Uterus (tissue), 4 donors: Measurements from ENCODE around the gene DIAPH2. TPM values are rescaled to one million over a fixed set of nuclear protein-coding genes. Genes with fewer than 3 reads are reported as not detected.

ENCODE experiments used
- DNase-seq, 2 donors: peaks; one replicate each; pipeline ENCODE4 v3.0.0-alpha.2; 2019 to 2020
- H3K27ac ChIP-seq, 2 donors: fragments of 200-600 bp; sonication (generic); 1 replicate in 1 of 2; 2 replicates in 1 of 2; pipeline ENCODE4 v1.5.1; 2016 to 2018
- H3K27me3 ChIP-seq, 2 donors: fragments of 200-600 bp; sonication (generic); one replicate each; pipeline ENCODE4 v1.5.1; 2018 to 2019; ENCODE audit warnings: control low read depth in 1 of 2
- H3K36me3 ChIP-seq, 2 donors: fragments of 200-600 bp; sonication (generic); one replicate each; pipeline ENCODE4 v1.5.1; 2019; ENCODE audit warnings: control low read depth in 1 of 2
- H3K4me1 ChIP-seq, 2 donors: fragments of 200-600 bp; sonication (generic); one replicate each; pipeline ENCODE4 v1.5.1; 2018 to 2019; ENCODE audit warnings: control low read depth in 1 of 2
- H3K4me3 ChIP-seq, 2 donors: fragments of 200-600 bp; sonication (generic); 1 replicate in 1 of 2; 2 replicates in 1 of 2; pipeline ENCODE4 v1.5.1; 2018 to 2019; ENCODE audit warnings: mild to moderate bottlenecking in 1 of 2
- H3K9me3 ChIP-seq, 2 donors: fragments of 200-600 bp; sonication (generic); one replicate each; pipeline ENCODE4 v1.5.1; 2019; ENCODE audit warnings: control low read depth in 1 of 2
- POLR2A ChIP-seq, 2 donors: fragments of 450-650 bp; IDR thresholded peaks; one replicate each; pipeline ENCODE4 v1.6.1; 2016; ENCODE audit warnings: antibody characterized with exemption in 2 of 2, mild to moderate bottlenecking in 1 of 2, moderate library complexity in 1 of 2
- intact Hi-C: fragments of 100-400 bp; cut with DNase I; formaldehyde crosslinking; loops from one replicate; pipeline ENCODE4 v1.15.1; 2023; ENCODE audit warnings: low total_unique reads
- total RNA-seq, 4 donors: library from RNA; depleted of rRNA in 3 of 4; stranded (reverse); fragments of >200 nt in 3 of 4; gene quantifications; one replicate each; pipeline versions ENCODE4 v1.1.0 to v1.2.4, GENCODE V29; 2014 to 2023
- TF ChIP-seq, protein P1 (sequence below), 4 experiments: fragments of 200-600 bp in 2 of 4; fragments of 450-650 bp in 2 of 4; sonication (generic) in 2 of 4; IDR thresholded peaks; one replicate each; pipeline ENCODE4 v1.5.1; 2016 to 2019; ENCODE audit warnings: antibody characterized with exemption in 4 of 4, mild to moderate bottlenecking in 2 of 4, moderate library complexity in 1 of 4
- donor health status: DM: yes; HTN: yes; CAD: no.

The DIAPH2 gene
- total RNA-seq, 4 donors from 2014 or later: 16.7 to 41.5 (median 30.3) TPM

DNA sequence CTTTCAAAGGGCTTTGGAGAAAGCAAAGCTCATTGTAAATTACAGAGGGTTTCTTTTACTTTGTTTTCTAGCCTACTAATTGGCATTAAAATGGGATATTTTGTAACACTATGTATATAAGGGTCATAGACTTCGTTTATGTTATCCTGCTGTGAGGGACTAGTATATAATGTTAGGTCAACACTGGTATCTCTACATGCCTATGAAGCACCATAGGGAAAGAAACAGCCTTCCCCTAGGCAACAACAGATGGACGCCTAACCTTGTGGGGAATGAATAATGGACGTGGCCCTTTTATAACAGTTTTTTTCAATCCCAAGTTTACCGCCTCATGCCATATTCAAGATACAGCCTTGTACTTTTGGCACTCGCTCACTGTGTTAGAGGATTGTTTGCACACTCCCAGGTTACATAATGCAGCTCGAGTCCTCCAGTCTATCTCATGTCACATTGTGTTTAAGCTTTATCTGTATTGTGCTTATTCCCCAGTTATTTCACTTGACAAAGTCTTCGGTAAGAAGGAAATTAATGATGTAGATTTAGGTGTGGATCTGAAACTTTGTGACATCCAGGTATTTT is 910.1 kb downstream of the DIAPH2 start:
- Histone ChIP-seq H3K27ac (no peak overlapping the region), H3K9me3 (no peaks in the 10 kb centered on the region), H3K4me1 (no peaks in the 10 kb centered on the region), H3K27me3 (no peaks in the 10 kb centered on the region), H3K36me3 (no peaks in the 10 kb centered on the region), H3K4me3 (no peak overlapping the region)
- TF ChIP-seq, protein P1, sequence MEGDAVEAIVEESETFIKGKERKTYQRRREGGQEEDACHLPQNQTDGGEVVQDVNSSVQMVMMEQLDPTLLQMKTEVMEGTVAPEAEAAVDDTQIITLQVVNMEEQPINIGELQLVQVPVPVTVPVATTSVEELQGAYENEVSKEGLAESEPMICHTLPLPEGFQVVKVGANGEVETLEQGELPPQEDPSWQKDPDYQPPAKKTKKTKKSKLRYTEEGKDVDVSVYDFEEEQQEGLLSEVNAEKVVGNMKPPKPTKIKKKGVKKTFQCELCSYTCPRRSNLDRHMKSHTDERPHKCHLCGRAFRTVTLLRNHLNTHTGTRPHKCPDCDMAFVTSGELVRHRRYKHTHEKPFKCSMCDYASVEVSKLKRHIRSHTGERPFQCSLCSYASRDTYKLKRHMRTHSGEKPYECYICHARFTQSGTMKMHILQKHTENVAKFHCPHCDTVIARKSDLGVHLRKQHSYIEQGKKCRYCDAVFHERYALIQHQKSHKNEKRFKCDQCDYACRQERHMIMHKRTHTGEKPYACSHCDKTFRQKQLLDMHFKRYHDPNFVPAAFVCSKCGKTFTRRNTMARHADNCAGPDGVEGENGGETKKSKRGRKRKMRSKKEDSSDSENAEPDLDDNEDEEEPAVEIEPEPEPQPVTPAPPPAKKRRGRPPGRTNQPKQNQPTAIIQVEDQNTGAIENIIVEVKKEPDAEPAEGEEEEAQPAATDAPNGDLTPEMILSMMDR (IDR thresholded peaks at IDR 0.05): no peak
- no peak for TF ChIP-seq POLR2A (IDR thresholded peaks at IDR 0.05)
- DNase-seq: no peak
- intact Hi-C loops: no loop called here

DNA sequence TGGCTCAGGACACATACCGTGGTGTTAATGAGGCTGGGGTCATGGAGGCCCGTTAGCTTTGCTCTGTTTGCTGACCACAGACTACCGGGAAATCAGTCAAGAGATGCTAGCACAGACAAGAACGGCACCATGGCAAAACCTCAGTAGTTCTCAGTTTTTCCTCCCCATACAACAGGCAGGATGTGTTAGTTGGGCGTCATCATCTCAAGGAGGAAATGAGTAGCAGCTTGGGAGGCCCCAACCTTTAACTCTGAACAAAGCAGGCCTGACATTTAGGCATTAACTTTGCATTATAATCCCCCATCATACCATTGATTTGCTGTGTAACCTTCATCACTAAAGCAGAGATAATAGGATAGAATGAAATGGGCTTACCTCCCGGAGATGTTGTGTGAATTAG is 913.3 kb downstream of the DIAPH2 start:
- no peaks in the 10 kb centered on the region for H3K36me3 ChIP-seq
- H3K27me3 ChIP-seq: no peaks in the 10 kb centered on the region
- no peak overlapping the region for H3K27ac ChIP-seq
- H3K9me3 ChIP-seq: no peaks in the 10 kb centered on the region
- intact Hi-C loops: no loop called here
- H3K4me3 ChIP-seq: no peak overlapping the region
- no peak for DNase-seq
- no peaks in the 10 kb centered on the region for H3K4me1 ChIP-seq
- no peak for TF ChIP-seq POLR2A (IDR thresholded peaks at IDR 0.05)
- TF ChIP-seq, protein P1 (IDR thresholded peaks at IDR 0.05): no peak

DNA sequence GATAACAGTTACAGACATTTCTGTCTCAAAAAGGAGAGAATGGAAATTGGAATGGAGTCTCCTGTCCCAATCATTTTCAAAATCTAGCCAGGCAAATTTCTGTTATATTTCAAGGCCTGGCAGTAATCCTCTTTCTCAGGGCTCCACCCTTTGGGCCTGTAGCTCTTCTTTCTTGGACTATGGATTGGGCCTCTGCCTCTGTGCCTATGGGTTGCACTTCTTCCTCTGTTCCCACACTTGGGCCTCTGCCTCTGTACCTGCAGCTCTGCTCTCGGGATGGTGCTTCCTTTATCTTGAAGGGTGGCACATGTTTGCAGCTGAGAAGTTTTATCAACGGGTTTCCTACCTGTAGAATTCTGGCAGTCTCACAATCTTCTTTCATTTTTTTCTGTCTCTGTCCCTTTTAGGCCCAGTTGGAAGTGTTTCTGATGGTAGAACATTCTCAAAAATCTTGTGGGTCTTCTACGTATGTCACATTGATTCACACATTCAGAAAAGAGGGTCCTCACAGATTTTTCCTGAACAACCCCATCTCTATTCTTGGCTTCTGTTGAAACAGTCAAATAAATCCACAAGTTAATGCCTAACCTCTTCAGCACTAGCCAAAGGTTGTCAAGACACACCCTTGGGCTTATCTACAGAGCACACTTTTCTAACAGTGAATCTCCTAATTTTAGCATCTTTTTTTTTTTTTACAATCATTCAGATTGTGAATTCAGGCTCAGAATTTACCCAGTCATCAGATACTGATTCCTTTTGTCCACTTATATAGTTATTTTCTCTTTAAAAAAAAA is 918.0 kb downstream of the DIAPH2 start:
- H3K4me3 ChIP-seq: no peak overlapping the region
- intact Hi-C loops: no loop called here
- H3K9me3 ChIP-seq: no peaks in the 10 kb centered on the region
- no peaks in the 10 kb centered on the region for H3K27me3 ChIP-seq
- H3K36me3 ChIP-seq: no peaks in the 10 kb centered on the region
- H3K4me1 ChIP-seq: no peaks in the 10 kb centered on the region
- TF ChIP-seq, protein P1 (IDR thresholded peaks at IDR 0.05): no peak
- no peak for TF ChIP-seq POLR2A (IDR thresholded peaks at IDR 0.05)
- no peak overlapping the region for H3K27ac ChIP-seq
- no peak for DNase-seq

DNA sequence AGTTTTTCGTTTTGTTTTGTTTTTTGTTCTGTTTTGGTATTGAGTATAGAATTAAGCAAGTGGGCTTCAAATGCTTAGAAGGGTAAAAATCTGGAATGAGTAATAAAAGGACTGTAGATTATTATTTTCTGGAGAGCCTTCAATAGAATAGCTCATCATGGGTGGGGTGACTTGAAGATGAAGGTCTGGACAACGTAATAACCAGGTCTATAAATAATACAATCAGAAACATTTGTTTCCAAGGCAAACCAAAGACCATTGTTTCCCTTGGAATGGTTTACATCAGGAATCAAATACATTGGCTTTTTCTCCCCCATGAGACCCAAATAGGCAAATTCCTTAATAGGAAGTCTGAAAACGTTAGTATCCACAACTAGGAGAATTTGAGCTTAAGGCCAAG is 920.6 kb downstream of the DIAPH2 start:
- no peaks in the 10 kb centered on the region for H3K9me3 ChIP-seq
- TF ChIP-seq, protein P1 (IDR thresholded peaks at IDR 0.05): no peak
- no peak for TF ChIP-seq POLR2A (IDR thresholded peaks at IDR 0.05)
- H3K27me3 ChIP-seq: no peaks in the 10 kb centered on the region
- H3K4me1 ChIP-seq: no peaks in the 10 kb centered on the region
- H3K4me3 ChIP-seq: no peak overlapping the region
- H3K27ac ChIP-seq: no peak overlapping the region
- H3K36me3 ChIP-seq: no peaks in the 10 kb centered on the region
- intact Hi-C loops: no loop called here
- no peak for DNase-seq

DNA sequence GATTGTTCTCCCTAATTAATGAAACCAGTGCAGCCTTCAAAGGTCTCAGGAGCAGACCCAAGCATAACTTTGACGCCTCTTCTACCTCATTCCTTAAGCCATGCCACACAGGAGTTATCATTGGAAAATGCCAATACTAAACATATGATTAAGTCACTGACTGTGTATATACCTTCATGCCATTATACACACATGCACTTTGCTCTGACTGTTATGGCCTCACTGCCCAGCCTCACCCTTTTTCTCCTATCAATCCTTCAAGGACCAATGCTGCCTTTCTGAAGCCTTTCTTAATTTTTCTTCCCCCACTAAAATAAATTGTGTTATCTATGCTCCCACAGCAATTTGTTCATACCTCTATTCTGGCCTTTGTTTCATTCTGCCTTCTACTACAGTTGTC is 924.7 kb downstream of the DIAPH2 start:
- H3K4me3 ChIP-seq: no peak overlapping the region
- intact Hi-C loops: no loop called here
- no peaks in the 10 kb centered on the region for H3K9me3 ChIP-seq
- no peaks in the 10 kb centered on the region for H3K4me1 ChIP-seq
- H3K27me3 ChIP-seq: no peaks in the 10 kb centered on the region
- TF ChIP-seq, protein P1 (IDR thresholded peaks at IDR 0.05): no peak
- no peak for TF ChIP-seq POLR2A (IDR thresholded peaks at IDR 0.05)
- H3K27ac ChIP-seq: no peak overlapping the region
- DNase-seq: no peak
- H3K36me3 ChIP-seq: no peaks in the 10 kb centered on the region
